GM10266 (cell line): ENCODE results near the gene S100A11.

ENCODE experiments used
- DNase-seq: peaks from one replicate; pipeline ENCODE4 v3.0.0; 2012; ENCODE audit errors: extremely low spot score
- CTCF ChIP-seq: IDR thresholded peaks from 2 replicates; pipeline ENCODE4 v1.5.1; 2012; ENCODE audit warnings: mild to moderate bottlenecking, low read depth; ENCODE audit not compliant: control insufficient read depth, insufficient read depth; ENCODE audit errors: missing control alignments

Gene S100A11

GRCh38 chr1:152002960-152003359 is 33.8 kb downstream of the S100A11 start:
- no peak for DNase-seq
- TF ChIP-seq CTCF: no peak

GRCh38 chr1:152001631-152002584 is 34.9 kb downstream of the S100A11 start:
- TF ChIP-seq CTCF: peak; percentile 85
- DNase-seq: peak; percentile 57

- no peak for DNase-seq
- no peak for TF ChIP-seq CTCF
These were observed 35.7 kb downstream of the S100A11 start for GRCh38 chr1:152000964-152001630.

- TF ChIP-seq CTCF: no peak
- DNase-seq: no peak
These were observed 38.0 kb downstream of the S100A11 start for GRCh38 chr1:151998611-151999362.

- DNase-seq: no peak
- TF ChIP-seq CTCF: no peak
These were observed 39.6 kb downstream of the S100A11 start for GRCh38 chr1:151997284-151997570.

- TF ChIP-seq CTCF: no peak
- DNase-seq: no peak
These were observed 41.0 kb downstream of the S100A11 start for GRCh38 chr1:151995774-151996173.
